Sigmoid colon (tissue), 4 donors: ENCODE measurements around the gene MTCL1.

Experiments
- CTCF ChIP-seq, 4 experiments: fragments of 450-650 bp in 3 of 4; fragments of 200-600 bp in 1 of 4; IDR thresholded peaks; one replicate each; pipeline ENCODE4 v1.5.1; 2016 to 2019; ENCODE audit warnings: antibody characterized with exemption in 4 of 4, mild to moderate bottlenecking in 3 of 4, moderate library complexity in 2 of 4
- EP300 ChIP-seq, 4 donors: sonication (generic); formaldehyde crosslinking; IDR thresholded peaks; one replicate each; pipeline ENCODE4 v1.6.1; 2017; ENCODE audit warnings: antibody characterized with exemption in 4 of 4
- POLR2A ChIP-seq, 2 donors: fragments of 450-650 bp; IDR thresholded peaks; one replicate each; pipeline ENCODE4 v1.6.1; 2016; ENCODE audit warnings: antibody characterized with exemption in 2 of 2, mild to moderate bottlenecking in 2 of 2, moderate library complexity in 2 of 2
- POLR2AphosphoS5 ChIP-seq, 4 donors: sonication (generic); formaldehyde crosslinking; IDR thresholded peaks; one replicate each; pipeline ENCODE4 v1.6.1; 2017; ENCODE audit warnings: antibody characterized with exemption in 4 of 4

GRCh38 chr18:8865934-8866333 is 160.6 kb downstream of the MTCL1 start:
- TF ChIP-seq POLR2A (IDR thresholded peaks at IDR 0.05) (no peak), CTCF (IDR thresholded peaks at IDR 0.05) (no peak), POLR2AphosphoS5 (IDR thresholded peaks at IDR 0.05) (no peak), EP300 (IDR thresholded peaks at IDR 0.05) (no peak)
